ENCODE measurements around the gene WDR4.
"Not testable (repeated sequence)": the region's sequence is repeated elsewhere in the genome, so short reads cannot be mapped to it uniquely, and the experiment has no call there.

The WDR4 gene

DNA sequence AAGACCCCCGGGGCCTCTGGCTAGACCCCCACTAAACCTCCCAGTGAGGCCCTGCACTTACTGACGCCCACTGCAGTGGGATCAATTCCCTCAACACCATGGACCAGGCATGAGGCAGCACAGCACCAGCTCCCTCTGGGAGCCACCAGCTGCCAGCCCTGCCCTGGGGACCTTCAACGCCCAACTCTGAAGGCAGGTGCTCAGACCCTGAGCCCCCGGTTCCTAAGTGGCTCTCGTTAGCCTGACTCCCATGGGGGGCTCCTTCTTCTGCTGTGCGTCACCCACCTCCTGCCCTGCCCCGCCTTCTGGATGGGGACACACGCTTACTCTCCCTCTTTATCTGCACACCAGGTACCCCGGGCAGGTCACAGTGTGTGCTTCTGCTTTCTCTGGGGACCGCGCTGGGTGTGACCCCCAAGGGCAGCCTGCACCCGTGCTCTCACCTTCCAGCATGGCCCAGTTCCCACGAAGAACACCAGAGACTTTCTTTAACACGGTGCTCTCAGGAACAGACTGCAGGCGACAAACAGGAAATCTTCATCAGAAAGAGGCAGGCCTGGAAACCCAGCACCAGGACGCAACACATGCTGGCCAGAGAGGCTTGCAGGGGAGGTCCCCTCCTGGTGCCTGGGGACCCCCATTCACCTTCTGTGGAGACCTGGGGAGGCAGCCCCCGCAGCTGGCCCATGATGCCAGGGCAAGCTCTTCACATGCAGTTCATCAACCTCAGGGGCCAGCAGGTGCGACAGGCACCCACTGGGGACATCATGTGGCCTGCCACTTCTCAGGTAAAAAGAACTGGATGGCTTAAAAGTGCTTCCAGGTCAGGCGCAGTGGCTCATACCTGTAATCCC, 27.3 kb downstream of the WDR4 start:
- no peak for DNase-seq

DNA sequence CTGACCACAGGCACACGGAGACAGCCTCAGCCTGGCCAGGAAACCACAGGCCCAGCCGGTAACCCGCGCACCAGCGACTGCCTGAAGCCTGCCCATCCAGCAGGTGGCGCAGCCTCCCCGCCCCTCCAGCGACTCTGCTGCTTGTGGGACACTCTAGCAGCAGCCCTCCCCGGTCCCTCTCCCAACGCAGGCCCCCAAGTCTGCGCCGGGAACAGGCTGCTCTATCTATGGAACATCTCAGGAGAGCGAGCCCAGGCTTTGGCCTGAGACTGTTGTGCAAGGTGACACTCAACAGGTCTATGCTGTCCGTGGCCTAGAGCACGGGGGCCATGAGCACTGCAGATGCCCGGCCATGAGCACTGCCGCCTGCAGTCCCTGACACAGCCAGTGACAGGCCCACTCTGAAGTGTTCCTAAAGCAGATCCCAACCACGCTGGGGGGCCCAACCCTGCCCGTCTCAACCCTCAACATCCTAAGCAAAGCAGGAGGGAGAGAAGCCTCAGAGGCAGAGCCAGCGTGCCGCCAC, 28.4 kb downstream of the WDR4 start:
- DNase-seq: no peak

DNA sequence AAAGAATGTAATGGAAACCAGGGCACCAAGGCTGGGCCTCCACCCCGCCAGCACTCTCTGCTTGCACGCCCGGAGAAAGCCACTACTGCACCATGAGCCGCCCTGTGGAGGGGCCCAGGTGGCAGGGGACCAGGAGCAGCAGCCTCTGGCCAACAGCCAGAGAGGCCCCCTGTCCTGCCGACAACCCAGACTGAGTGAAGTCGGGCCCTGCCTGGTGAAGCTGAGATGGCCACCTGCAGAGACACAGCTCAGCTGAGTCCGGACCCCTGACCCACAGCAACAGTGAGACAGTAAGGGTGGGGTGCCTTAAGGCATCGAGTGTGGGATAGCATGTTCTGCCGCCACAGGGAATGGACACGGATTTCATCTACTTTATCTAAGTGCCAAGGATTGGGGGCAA, 28.9 kb downstream of the WDR4 start:
- no peak for DNase-seq

DNA sequence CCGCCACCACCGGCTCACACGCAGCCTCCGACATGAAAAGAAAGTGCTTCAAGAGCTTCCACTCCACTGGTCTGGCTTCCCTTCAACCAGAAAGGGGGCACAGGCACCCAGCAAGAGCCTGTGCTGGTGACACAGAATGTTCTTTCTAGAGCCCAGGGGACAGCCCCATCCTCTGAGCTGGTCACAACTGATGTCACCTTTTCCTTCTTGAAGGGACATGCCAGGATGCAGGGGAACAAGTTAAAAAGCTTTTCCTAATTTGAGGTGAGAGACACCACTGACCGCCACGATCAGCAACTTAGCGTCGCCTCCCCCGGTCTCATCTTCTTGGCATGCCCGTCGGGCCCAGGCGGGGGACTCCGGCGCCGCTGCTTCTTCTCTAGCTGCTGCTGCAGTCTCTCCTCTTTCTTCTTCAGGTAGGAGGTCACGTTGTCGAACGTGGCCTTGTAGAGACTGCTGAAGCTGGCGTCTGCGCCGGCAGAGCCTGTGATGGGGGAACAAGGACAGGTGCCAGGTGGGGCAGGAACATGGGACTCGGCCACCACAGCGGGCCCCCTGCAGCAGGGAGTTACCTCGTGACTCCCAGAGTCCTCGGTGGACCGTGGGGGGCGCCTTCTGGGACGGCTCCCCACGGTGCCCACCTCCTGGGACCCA, 29.5 kb downstream of the WDR4 start:
- DNase-seq: no peak

DNA sequence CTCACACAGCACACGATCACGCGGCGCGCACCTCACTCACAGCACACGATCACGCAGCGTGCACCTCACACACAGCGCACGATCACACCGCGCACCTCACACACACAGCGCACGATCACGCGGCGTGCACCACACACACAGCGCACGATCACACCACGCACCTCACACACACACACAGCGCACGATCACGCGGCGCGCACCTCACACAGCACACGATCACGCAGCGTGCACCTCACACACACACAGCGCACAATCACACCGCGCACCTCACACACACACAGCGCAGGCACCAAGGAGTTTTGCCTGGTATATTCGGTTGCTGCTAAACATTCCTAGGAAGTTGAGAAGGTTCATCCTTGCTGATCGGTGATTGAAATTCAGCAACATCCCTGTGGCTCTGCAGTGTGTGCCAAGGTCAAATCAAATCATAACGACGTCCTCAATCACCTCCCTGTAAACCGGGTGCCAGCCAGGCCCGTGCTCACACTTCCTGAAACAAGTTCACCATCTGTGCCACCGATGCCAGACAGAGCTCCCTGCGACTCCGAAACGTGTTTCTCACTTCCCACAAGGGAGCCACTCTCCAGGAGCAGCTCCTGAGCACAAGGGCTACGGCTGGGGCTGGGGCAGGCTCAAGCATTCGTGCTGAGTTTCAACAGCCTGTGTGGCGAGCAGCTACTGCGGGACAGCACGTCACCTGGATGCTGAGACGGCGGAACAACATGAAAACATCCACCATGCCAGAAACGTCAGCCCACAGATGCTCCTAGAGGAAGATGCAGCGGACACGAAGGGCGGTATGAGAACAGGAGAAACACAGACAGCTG, 30.2 kb downstream of the WDR4 start:
- no peak for DNase-seq

DNA sequence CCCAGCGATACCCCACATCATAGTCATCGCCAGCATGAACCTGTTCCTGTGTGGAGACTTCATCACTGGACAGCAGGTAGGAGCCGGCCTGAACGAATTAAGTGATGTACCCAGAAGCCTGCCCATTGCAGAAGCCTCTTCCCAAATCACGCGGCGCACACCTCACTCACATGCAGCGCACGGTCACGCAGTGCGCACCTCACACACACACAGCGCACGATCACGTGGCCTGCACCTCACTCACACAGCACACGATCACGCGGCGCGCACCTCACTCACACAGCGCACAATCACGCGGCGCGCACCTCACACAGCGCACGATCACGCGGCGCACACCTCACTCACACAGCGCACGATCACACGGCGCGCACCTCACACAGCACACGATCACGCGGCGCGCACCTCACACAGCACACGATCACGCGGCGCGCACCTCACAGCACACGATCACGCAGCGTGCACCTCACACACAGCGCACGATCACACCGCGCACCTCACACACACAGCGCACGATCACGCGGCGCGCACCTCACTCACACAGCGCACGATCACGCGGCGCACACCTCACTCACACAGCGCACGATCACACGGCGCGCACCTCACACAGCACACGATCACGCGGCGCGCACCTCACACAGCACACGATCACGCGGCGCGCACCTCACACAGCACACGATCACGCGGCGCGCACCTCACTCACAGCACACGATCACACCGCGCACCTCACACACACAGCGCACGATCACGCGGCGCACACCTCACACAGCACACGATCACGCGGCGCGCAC, 31.0 kb downstream of the WDR4 start:
- DNase-seq: not testable (repeated sequence)

DNA sequence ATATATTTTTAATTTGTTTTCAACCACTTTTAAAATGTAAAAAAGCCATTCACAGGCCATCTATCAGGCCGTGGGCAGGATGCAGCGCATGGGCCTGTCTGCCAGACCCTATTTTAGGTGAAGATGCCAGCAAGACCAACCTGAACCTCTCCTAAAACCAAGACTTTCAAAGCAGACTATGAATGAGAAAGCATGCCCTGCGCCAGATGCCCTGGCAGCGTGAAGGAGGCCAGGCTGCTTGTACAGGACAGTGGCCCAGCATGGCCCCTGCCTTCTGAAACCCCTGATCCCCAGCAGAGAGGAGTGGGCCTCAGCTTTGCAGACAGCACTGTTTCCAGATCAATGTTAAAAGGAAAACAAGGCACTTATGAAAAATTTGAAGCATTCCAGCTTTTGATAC, 31.6 kb downstream of the WDR4 start:
- no peak for DNase-seq

DNA sequence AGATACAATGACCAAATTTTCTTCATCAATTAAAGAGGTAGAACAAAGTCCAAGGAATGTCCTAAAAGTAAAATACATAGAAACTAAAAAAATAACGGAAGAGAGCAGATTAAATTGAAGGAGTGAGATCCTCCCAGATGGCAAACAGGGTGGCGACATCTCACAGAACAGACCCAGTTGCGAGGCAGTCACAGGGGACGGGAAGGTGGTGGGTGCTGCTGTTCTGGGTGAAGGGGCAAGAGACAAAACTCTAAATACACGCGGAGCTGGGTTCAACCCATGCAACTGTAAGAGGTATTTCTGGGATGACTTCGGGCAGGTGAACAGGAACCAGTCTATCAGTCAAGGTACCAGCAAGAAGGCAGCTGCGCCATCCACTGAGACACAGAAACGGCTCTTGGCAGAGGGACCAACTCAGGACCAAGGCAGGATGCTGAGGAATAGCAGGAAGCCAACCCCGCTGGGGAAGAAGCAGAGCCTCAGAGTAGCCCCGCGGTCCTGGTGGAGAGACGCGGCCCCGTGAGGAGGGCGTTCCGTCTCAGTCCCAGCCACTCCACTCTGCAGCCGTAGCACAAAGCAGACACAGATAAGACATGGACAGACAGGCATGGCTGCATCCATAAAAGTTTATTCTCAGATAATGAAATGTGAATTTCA, 32.2 kb downstream of the WDR4 start:
- no peak for DNase-seq

DNA sequence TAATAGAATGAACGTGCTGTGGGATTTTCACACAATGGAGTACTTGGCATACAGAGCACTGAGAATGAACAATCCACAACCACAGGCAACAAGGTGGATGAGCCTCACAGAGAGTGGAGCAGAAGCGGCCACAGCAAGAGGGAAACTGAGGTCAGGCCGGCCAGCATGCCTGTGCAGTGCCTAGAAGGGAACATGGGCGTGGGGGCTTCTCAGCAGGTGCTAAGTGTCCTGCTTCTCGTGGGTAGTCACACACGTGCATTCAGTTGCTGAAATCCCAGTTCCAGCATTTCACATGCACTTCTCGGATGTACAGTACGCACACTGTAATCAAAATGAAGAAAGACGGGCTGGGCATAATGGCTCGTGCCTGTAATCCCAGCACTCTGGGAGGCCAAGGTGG, 33.1 kb downstream of the WDR4 start:
- no peak for DNase-seq

DNA sequence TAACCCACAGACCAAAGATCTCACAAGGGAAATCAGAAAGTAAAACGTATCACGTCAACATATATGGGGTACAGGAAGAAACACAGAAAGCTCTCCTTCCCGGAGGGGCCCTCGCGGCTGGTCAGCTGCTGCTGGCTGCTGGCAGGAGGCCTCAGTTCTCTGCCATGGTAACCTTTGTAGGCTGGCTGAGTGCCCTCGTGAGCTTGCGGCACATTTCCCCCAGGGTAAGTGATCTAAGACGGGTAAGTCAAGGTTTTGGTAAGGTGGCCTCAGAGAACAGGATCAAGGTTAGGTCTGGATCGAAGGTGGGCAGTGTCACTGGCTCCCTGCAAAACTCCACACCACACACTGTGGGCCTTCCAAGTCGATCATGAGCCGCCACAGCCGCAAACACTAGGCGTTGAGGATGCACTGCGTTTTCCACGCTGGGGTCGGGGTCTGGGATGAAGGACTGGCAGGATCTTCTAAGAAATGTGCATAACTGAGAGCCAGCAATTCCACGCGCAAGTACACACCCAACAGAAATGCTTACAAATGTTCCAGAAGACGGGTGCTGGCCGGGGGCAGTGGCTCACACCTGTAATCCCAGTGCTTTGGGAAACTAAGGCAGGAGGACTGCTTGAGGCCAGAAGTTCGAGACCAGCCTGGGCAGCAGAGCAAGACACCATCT, 33.9 kb downstream of the WDR4 start:
- DNase-seq: no peak

DNA sequence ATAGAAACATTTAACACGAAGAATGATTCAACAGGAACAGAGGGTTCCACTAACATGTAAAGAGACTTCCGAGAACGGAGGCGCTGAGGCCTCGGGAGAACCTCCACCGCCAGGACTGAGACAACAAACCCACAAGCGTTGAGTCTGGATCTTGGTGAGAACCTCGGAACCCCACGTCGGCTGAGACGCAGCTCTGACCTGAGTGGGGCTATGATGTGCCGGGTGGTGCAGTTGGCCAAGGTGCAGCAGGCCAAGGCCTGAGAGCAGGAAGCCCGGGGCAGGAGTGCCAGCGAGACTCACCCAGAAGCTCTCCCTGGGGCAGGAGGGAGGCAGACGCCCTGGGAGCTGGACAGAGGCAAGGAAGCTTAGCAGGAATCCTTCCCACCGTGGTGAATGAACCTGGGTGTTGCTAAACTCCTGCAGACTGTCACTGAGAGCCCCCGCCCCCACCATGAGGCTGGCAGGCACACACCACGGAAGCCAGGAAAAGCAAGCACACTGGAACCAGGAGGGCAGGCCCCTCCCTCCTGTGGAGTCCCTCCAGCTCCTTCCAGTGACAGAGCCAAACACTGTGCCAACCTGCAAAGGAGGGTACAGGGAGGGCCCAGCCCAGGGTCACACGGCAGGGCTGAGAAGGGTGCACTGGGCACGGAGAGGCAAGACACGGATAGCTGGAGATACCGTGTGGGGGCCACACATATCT, 34.8 kb downstream of the WDR4 start:
- no peak for DNase-seq

DNA sequence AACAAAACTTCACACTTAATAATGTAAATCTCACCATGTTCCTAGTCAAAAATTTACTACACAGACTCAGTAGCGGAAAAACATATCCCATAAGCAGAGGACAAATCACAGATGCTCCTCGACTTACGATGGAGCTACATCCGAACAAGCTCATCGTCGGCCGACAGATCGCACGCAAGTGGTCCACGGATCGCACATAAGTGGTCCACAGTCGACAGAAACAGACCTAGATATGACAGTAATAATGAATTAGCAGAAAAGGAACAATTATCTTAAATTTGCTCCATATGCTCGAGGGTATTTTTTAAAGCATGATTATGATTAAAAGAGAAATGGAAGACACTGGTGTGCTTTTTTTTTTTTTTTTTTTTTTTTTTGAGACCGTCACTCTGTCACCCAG, 36.3 kb downstream of the WDR4 start:
- DNase-seq: no peak

DNA sequence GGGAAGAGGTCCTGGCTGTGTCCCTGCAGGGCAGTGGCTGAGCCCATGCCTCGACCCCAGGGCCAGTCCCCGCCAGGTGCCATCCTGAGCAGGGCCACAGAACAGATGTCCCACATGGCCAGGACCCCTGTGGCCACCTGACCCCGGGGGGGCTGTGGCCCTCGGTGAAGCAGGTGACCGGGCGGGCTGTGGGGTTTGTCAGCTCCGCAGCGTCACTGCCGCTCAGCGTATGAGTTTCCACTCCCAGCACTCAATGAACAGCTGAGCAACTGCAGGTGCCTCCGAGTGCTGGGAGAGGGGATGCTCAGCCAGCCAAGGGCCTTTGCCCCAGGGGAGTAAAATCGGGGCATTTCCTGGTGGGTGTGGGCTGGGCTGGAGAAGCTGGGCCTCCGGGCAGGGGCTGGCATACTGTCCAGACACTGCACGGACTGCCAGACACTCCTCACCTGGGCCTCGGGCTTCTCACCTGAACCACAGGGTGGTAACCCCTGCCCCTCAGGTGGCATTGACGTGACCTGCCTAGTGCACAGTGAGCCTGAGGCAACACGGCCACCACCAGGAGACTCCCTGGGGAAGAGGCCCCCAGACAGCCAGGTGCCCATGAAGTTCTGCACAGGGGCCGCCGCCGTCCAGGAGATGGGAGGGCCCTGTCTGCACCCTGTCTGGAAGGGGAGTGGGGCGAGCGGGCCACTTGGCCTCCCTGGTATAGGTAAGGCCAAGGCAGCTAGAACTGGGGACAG, 37.3 kb downstream of the WDR4 start:
- not testable (repeated sequence) for DNase-seq

DNA sequence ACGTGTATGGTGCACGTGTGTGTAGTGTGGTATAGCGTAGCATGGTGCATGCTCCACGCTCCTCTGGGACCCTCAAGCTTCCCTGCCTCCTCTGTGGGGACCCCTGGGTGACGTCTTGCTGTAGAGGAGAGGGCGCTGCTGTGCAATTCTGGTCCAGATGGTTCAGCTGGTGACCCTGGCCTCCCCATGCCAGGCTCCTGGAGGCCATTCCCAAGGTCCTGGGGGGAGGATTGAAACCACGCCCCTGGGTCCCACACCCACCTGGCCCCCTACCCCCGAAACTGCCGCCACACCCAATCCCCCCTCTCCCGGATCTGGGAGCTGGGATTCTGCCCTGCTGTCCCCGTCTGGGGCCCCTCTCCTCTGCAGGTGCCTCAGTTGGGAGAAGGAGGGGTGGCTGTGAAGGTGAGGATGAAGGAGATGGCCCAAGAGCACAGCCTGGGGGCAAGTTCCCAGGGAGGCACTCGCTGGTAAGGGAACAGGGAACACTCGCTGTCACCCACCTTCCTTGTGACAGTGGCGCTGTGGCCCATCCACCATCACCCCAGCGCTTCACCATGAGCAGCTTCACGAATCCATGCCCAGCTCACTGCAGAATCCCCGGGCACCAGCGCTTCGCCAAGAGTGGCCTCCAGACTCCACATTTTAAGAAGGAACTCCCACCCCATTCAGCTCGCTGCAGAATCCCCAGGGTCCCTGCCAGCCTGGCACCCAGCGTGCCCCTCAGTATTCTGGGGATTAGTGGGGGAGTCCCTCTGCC, 38.0 kb downstream of the WDR4 start:
- DNase-seq: no peak

DNA sequence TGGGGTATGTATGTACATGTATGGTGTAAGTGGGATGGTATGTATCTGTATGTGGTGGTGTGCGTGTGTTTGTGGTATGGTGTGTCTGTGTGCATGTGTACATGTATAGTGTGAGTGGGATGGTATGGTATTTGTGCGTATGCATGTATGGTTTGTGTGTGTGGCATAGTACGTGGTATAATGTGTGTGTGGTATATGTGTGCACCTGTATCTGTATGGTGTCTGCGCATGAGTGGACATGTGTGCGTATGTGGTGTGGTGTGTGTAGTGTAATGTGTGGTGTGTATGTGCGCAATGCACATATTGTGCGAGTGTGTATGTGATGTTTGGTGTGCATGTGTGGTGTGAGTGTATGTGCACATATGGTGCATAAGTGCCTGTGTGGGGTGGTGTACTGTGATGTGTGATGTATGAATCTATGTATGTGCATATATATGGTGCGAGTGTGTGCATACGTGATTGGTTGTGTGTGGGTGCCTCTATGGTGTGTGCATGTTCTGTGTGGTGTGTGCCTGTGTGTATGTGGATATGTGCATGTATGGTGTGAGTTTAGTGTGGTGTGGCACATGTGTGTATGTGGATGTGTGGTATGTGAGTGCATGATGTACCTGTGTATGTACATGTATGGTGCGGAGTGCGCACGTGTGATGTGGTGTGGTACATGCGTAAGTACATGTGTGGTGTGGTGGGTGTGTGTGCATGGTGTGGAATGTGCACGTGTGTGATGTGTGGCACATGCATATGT, 38.8 kb downstream of the WDR4 start:
- no peak for DNase-seq

DNA sequence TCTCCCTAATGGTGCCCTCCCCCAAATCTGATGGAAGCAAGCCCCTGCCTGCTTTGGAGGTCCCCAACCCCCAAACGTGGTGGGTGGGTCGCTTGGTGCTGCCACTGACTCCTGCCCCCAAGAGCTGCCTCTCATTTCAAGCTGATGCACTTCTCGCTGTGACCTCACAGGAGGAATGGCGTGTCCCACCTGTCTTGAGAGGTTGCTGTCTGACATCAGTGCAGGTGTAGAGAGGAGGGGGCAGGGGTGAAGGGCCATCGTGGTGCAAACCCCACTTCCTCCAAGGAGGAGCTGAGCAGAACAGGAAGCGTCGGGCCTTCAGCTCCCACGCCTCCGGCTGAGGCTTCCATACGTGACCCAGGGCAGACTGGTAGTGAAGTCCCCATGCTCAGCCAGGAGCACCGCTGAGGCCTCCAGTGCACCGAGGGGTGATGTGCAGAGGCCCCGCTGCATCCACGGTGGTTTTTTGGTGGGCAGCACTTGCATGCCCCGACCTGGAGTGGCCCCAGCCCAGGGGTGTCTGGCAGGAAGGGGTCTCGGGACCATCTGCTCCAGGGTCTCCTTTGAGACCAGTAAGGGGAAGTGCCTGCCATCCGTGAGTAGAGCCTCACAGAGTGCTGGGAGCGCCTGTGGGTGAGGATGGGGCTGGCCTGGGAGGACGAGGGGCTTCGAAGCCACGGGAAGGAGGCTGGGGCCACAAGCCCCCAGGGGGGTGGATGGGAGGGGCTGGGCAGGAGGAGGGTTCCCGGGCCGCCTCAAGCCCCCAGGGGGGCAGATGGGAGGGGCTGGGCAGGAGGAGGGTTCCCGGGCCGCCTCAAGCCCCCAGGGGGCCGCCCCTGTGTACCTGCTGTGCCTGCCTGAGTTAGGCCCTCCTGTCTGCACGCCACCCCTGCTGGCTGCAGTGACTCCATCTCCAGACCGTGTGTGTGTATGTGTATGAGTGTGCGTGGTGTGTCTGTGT, 39.8 kb downstream of the WDR4 start:
- DNase-seq: no peak

DNA sequence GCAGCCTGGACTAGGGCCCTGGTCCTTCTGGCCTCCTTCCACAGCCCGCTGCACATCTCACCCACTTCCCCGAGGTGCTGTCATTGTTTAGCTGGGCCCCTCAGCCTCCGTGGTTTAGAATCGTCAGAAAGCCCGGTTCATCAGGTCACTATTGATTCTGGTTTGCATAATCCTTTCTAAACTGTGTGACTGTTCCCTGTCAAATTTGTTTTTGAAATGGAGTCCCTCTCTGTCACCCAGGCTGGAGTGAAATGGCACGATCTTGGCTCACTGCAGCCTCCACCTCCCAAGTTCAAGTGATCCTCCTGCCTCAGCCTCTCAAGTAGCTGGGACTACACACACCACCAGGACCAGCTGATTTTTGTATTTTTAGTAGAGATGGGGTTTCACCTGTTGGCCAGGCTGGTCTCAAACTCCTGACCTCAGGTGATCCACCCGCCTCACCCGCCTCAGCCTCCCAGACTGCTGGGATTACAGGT, 41.1 kb downstream of the WDR4 start:
- not testable (repeated sequence) for DNase-seq

Measured in stimulated activated naive CD4-positive, alpha-beta T cell treated with Interleukin-2 at 50 U/mL for 16 hours (primary cell).